Kidney glomerular epithelial cell (primary cell): ENCODE results near the gene ITGB1BP2.
"Not testable (repeated sequence)": the region's sequence is repeated elsewhere in the genome, so short reads cannot be mapped to it uniquely, and the experiment has no call there.

Experiments
- DNase-seq: peaks from one replicate; lab custom pipeline; 2025; lab: John Stamatoyannopoulos, UW

Gene ITGB1BP2

DNA sequence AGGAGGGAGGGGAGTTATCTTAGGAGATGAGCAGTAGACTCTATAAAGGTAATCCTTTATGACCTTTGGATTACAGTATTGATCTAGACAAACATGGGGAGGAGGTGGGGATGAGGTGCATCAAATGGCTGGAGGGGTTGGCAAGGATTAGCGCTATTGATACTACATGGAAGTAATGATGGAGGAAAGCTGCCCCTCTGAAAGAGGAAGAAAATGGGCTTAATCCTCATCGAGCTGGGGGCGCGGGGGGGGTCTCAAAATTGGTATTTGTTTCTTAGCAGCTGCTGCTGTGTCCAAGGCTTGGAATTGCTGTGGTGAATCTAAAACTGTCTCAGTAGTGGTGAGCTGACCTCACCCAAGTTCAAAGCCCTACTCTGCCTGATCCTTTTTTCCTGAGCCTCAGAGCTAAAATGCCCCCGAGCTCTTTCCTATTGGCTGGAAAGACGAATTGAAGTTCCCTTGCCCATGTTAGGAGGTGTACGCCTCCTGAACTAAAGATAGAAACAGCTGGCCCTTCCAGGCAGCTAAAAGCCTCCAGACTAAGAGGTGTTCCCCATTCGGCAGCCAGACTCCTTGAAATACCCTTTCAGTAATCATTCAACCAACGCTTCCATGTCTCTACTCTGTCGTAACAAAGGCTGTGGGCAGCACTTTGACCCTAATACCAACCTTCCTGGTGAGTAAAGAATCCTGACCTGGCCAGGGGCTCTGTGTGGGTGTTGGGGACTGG, at the start of gene ITGB1BP2:
Gene ITGB1BP2, plus strand, starts transcription at position 556 of the 730 bp plus-strand sequence. Its CDS starts 57 bp downstream, at position 613.
- no peak for DNase-seq

DNA sequence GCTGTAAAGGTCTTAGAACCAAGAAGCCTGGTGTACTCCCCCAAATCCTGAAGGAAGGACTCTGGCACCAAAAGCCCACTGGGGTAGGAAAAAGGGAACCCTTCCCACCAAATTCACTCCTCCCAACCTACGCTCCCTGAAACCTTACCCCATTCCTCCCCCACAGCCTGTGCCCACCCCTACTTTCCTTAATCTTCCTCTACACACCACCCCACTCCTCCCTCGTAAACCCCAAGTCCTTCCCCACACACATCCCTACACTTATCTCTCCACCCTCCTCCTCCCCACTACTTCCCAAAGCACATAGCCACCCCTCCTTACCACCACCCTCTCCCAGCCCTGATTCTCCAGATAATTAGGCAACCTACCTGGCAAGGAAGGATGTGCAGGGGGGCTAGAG, 49.3 kb upstream of the ITGB1BP2 start:
- DNase-seq: no peak

GRCh38 chrX:71253253-71254091, 48.1 kb upstream of the ITGB1BP2 start:
- DNase-seq: no peak

- DNase-seq: peak; percentile 45
Observed at GRCh38 chrX:71254092-71254963, 47.2 kb upstream of the ITGB1BP2 start, which contains the start of gene ZMYM3. Gene ZMYM3 (minus strand): TSS chrX:71254140. CDS start chrX:71253255, 885 bp downstream.

- DNase-seq: no peak
Observed at GRCh38 chrX:71256051-71256450, 45.5 kb upstream of the ITGB1BP2 start.

DNA sequence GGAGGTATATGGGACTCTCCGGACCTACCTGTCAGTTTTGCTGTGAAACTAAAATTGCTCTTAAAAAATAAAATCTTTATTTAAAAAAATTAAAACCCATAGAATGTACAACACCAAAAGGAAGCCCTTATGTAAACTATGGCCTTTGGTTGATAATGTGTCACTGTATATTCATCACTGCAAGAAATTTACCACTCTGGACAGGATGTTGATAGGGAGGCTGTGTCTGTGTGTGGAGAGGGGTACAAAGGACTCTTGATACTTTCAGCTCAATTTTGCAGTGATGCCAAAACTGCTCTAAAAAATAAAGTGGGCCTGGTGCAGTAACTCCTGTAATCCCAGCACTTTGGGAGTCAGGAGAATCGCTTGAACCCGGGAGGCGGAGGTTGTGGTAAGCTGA, 44.7 kb upstream of the ITGB1BP2 start:
- no peak for DNase-seq

- not testable (repeated sequence) for DNase-seq
Observed at GRCh38 chrX:71268624-71269023, 32.9 kb upstream of the ITGB1BP2 start.

- DNase-seq: no peak
Observed at GRCh38 chrX:71269801-71270395, 31.7 kb upstream of the ITGB1BP2 start.

DNA sequence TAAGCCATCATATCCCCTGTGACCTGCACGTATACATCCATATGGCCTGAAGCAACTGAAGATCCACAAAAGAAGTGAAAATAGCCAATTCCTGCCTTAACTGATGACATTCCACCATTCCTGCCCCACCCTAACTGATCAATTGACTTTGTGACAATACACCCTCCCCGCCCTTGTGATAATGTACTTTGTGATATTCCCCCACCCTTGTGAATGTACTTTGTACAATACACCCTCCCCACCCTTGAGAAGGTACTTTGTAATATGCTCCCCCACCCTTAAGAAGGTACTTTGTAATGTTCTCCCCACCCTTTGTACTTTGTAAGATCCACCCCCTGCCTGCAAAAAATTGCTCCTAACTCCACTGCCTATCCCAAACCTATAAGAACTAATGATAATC, 29.2 kb upstream of the ITGB1BP2 start:
- not testable (repeated sequence) for DNase-seq

DNA sequence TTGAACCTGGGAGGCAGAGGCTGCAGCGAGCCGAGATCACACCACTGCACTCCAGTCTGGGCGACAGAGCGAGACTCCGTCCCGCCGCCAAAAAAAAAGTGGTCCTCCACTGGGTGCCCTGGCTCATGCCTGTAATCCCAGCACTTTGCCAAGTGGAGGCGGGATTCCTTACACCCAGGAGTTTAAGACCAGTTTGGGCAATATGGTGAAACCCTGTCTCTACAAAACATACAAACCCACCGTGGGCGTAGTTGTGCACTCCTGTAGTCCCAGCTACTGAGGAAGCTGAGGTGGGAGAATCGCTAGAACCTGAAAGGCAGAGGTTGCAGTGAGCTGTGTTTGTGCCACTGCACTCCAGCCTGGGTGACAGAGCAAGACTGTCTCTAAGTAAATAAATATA, 20.2 kb upstream of the ITGB1BP2 start:
- not testable (repeated sequence) for DNase-seq

DNA sequence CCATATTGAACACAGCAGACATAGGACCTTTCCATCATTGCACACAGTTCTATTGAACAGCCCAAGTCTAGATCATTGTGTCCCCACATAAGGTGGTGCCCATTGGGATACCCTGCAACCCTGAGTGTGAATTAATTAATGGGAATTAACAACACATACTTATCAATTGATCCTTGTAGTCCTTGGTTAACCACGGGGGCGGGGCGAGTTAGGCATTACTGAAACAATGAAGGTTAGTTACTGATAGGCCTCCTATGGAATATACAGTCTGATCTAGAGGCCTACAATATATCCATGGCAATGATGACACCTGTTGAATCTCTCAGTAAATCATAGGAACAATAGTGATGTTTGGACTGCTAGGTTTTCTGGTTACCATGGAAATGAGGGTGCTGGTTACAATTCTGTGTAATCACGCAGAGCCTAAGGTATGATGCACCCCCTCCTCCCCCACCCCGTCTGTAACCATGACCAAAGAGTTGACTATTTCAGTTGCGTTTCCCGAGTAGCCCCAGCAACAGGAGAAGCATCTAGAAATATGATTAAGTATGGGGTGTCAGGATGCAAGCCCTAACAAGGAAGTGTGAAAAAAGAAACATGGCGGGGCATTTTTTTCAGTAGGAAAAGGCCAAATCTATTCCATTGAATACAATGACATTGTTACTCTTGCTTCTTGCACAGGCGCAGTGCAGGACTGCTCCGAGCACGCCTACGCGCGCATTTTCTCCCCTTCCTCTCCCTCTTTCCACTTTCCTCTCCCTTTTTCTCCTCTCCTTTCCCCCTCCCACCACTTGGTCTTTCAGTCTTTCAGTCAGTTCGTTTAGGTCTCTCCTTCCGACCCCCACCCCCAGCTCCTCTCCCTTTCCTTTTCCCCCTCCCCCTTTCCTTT, 18.8 kb upstream of the ITGB1BP2 start:
- peak; percentile 46 for DNase-seq

GRCh38 chrX:71283403-71284143, 18.0 kb upstream of the ITGB1BP2 start, which contains the start of gene NONO:
Gene NONO (plus strand): TSS chrX:71283635. CDS start chrX:71290638, 7,003 bp downstream.
- peak; percentile 84 for DNase-seq

DNA sequence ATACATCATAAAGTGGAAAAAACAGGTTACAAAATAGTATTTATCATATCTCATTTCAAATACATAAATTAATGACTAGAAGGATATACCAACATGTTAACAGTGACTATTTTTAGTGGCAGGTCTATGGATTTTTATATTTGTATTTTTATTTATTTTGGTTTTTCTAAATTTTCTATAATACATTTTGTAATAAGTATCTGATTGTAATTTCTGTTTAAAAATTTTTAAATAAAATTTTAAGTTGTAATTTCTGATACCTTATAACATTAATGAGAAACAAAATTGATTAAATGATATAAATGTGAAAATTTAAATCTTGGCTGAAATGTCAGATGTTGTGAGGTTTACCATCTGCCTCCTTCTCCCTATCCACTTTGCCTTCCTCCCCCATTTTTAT, 15.6 kb upstream of the ITGB1BP2 start:
- no peak for DNase-seq

GRCh38 chrX:71291381-71291780, 10.2 kb upstream of the ITGB1BP2 start:
- DNase-seq: no peak

DNA sequence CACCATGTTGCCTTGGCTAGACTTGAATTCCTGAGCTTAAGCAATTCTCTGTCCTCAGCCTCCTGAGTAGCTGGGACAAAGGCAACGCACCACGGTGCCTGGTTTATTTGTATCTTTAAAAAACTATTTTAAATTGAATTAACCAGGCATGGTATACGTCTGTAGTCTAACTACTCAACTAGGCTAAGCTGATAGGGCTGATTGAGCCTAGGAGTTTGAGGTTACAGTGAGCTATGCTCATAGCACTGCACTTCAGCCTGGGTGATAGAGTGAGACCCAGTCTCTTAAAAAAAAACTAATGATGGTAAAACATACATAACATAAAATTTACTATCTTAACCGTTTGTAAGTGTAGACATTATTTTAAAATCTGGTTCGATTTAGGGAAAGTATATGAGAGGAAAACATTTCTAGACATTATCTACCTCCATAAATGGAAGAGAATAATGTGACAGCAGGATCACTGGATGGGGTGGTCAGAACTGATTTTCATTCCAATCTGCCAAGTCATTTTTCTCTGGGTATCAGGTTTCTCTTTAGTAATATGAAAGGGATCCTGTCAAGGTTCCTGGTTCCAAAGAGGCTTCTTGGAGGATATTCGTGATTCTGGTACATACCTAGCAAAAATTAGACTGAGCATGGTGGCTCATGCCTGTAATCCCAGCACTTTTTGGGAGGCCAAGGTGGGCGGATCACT, 8.7 kb upstream of the ITGB1BP2 start:
- no peak for DNase-seq

- DNase-seq: no peak
Observed at GRCh38 chrX:71296806-71297205, 4.7 kb upstream of the ITGB1BP2 start.

- DNase-seq: no peak
Observed at GRCh38 chrX:71298119-71298518, 3.4 kb upstream of the ITGB1BP2 start.

DNA sequence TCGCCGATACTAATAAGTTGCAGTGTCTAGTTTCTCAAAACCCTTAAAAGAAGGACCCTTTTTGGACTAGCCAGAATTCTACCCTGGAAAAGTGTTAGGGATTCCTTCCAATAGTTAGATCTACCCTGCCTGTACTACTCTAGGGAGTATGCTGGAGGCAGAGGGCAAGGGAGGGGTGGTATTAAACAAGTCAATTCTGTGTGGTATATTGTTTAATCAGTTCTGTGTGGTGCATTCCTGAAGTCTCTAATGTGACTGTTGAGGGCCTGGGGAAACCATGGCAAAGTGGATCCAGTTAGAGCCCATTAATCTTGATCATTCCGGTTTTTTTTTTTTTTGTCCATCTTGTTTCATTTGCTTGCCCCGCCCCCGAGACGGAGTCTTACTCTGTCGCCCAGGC, 1.5 kb upstream of the ITGB1BP2 start:
- DNase-seq: not testable (repeated sequence)

DNA sequence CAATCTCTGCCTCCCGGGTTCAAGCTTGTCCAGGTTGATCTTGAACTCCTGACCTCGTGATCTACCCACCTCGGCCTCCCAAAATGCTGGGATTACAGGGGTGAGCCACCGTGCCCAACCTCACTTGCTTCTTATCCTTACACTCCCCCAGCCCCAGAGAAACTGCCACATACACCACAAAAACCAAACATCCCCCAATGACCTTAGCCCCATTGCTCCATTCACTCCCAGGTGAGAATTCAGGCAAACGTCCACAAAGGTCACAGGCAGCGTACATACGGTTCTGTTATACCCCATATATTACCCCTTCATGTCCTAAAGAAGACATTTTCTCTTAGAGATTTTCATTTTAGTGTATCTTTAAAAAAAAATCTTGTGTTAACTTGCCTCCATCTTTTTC, 1.1 kb upstream of the ITGB1BP2 start:
- not testable (repeated sequence) for DNase-seq
